T-helper 22 cell (primary cell): ENCODE measurements around the gene WNK2.

Experiments
- DNase-seq: peaks from one replicate; pipeline ENCODE4 v3.0.0-alpha.2; 2020; ENCODE audit warnings: low read depth

Gene WNK2

DNA sequence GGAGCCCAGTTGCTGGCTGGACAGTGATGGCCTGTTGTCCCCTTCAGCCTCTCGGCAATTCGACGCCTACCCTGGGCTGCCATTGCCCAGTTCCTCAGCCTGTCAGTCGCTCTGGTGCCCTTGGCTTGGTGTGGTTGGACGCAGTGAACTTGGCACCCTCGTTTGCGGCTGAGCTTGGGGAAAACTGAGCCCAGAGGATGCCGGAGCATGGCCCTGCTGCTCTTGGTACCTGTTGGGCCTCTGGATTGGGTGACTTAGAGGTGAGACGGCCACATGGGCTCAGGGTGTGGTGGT is 16.5 kb downstream of the WNK2 start:
- DNase-seq: no peak

DNA sequence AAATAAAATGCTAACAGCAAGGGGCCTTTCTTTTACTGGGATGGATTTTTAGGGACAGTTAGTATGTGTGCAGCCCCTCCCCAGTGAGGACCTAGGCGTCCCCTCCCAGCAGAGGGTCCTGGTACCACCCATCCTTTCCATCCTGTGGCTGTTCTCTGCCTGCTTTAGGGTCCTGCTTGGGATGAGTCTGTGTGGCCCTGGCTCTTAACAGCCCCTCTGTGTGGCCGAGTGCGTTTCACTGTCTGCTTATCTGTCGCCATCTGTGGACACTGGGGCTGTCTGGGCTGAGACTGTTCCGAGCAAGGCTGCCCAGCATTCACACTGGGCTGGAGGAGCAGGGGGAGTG is 17.0 kb downstream of the WNK2 start:
- no peak for DNase-seq

DNA sequence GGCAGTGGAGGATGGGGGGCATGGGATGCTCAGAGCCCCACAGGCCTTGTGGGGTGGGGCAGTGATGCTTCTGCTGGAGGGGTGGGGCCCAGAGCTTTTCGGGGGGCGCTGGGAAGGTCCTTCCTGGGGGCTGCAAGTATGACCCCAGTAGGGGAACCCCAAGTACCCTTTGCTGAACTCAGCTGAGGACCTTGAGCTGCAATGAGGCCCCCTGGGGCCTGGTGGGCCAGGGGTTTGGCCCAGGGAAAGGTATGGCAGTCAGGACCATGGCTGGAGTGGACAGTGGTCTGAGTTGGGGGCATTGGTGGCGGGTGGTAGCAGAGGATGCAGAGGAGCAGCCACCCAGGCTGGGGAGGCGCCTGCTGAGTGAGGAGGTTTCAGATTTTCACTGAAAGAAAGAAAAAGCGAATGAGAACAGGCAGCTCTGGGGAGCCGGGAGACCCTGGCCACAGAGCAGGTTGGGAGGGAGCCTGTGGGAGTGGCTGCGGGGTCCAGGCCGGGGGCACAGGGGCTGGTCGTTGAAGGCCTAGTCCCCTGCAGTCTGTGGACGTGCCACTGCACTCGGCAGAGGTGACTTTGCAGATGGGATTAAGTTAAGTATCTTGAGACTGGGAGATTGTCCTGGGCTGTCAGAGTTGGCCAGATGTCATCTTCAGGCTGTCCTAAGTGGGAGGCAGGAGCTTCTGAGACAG is 19.2 kb downstream of the WNK2 start:
- DNase-seq: no peak

DNA sequence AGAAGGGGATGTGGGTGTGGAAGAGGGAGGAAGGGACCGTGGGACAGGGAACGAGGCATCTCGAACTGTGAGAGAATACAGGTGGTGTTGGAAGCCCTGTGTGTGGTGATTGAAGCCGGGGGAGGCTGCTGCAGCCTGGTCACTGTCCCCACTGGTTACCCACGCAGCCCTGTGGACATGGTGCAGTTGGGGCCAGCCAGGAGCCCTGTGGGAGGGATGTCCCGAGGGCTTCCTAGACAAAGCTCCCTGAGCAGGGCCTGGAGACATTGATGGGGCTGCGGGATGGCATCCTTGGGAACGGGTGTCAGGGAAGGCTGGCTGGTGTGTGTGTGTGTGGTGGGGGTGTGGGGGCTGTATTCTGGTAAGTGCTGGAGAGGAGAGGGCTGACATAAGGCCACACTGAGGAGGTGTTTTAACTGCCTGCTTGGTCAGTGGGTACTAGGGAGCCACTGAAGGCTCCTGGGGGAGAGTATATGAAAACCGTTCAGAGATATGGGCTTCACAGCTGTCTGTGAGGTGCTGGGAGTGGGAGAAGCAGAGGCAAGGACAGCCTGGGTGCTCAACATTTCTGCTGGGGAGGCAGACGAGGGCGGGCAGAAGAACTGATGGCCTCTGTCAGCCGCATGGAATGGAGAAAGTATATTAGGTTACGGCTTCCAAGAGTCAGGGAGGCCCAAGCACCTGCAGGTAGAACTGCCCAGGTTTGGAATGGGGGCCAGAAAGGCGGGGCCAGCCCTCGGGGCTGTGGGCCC is 20.0 kb downstream of the WNK2 start:
- DNase-seq: no peak

DNA sequence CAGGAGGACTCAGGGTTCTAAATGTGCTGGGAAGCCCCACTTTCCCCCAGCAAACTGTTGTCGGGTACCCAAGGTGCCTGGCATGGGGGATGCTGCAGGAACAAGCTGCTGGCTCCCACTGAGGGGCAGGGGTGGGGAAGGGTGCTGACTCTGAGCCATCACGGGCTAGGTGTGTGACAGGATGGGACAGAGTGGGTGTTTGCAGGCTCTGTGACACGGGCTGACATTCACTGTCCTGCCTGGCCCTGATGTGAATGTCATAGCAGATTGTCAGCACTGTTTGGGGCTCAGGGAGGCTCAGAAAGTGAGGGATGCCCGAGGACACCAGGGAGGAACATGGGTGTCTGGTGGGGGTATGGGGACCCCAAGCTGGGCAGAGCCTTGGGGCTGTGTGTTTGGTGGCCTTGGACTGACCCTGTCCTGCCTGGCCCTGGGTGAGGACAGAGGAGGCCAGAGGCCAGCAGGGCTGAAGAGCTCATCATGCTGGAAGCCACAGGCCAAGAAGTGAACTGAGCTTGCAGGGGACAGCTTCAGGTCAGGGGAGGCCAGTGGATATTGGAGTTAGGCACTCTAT is 20.6 kb downstream of the WNK2 start:
- no peak for DNase-seq

DNA sequence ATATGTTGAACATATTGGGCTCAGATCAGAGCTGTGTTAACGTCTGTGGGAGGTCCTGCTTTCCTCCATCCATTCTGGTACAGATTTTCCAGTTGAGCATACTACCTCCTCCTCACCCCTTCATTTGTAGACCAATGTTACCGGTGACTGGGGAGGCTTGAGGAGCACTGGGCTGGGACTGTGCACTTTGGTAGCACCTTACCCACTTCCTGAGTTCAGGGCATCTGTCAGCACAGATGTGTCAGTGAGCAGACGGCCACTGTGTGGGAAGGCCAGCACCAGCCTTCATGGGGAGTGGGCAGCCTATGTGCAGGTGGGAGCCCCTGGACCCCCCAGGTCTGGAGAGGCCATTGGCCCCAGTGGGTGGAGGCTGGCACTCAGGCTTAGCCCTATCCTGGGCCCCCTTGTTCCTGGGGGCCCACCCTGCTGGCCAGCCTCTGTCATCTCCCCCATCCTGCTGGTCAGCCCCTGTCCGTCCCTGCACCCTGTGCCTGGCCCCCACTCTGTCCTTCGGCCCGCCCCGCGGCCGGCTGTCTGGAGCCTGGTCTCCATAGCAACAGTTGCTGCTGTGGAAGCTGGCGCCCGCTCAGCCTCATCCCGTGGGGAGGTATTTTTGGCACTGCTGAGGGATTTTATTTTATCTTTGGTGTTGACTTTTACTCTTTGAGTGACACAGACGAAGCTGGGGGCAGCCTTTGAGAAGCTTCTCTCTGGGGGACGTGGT is 21.3 kb downstream of the WNK2 start:
- DNase-seq: no peak

DNA sequence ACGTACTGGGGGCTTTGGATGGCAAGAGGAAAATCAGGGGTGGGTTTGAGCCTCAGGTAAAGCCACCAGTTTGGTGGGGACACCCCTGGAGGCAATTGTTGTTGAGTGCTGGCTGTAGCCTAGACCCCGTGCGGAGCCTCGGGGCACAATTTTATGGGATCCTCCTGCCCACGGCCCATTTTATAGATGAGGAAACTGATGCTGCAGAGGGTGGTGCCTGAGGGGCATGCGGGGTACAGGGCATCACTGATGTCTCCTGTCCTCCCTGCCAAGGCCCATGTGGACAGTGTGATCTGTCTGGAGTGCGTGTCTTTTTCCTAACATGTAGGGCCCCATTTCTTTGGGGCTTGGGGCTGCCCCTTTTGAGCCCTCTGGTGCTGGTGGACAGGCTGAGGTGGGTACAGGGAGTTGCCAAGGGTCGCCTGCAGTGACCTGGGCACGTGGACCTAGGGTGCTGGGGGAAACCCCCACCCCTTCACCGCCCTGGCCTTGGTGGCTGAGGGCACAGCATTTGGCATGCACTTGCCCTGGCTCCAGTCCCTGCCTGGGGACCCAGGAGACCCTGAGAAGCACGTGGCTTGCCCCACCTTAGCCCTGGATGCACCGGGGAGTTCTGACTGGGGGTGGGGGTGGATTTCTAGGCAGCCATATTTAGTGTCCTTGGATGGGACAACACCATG is 22.1 kb downstream of the WNK2 start:
- DNase-seq: no peak

DNA sequence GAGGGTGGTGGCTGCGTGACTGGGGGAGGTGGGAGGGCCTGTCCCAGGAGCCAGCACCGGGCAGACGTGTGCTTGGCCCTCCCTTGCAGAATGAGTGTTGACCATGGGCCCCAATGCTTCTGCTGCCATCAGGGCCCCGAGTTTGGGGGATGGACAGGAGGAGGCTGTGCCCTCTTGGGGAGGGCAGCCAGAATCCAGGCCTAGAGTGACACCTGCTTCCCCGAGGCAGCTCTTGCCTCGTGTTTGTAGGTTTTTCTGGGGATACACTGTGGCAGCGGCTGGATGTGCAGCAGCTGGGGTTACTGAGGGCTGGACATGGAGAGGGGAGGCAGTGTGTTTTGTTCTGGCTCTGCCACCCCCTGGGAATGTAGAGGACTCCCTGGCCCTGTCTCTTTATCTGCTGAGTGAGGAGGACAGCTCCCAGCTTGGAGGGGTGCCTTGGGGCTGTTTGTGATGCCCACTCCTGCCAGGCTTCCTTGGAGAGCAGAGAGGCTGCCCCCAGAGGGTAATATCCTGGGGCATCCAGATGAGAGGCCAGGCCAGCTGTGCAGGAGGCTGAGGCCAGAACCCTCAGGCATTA is 22.7 kb downstream of the WNK2 start:
- no peak for DNase-seq

DNA sequence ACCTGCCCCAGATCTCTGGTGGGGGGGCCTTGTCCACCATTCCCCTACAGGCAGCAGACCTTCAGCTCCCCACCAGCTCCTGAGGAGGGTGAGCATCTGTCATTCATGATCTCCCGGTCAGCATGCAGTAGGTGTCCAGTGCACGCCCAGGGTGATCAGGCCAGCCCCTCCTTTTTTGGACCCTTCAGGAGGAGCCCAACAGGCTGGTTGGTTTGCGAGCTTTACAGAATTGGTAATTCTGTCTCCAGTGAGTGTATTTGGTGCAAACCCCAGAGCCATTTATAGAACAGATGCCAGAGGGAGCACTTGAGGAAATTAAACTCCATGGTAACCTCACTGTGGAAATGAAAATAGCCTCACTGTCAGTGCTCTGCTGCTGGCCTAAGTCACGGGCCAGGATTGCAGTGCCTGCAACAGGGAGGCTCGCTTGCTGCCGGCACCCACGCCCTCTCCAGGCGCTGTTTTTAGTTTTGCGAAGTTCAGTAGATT is 23.4 kb downstream of the WNK2 start:
- no peak for DNase-seq

DNA sequence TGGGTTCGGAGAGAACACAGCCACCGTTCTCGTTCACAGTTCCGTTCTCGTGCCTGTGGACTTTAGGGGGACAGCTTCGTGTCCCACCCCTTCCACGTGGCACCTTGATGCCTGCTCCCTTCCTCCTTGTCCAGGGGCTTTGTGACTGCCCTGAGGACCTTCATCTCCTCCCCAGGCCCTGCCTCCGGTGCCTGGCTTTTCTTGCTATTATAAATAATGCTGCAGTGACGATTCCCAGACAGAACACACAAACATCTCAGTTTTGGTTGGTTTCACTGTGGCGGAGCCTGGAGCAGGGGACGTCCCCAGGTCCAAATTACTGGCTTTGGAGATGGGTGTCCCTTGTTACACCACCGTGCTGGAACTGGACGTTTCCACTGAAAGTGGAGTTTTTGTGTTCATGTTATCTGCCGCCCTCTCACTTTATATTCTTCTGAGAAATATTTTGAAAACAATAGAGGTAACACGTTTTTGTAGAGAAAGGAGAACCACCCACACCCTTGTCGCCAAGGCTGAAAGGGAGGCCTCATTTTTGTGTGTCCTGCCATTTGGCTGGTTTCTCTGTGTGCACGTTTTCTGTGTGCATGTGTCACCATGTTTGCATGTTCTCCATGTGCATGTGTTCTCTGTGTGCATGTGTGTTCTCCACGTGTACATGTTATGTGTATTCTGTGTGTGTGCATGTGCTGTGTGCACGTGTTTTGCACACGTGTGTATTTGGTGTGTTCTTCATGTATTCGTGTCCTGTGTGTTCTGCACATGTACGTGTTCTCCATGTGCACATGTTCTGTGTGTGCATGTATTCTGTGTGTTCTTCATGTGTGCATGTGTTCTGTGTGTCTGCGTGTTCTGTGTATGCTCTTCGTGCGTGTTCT is 24.2 kb downstream of the WNK2 start:
- DNase-seq: no peak

DNA sequence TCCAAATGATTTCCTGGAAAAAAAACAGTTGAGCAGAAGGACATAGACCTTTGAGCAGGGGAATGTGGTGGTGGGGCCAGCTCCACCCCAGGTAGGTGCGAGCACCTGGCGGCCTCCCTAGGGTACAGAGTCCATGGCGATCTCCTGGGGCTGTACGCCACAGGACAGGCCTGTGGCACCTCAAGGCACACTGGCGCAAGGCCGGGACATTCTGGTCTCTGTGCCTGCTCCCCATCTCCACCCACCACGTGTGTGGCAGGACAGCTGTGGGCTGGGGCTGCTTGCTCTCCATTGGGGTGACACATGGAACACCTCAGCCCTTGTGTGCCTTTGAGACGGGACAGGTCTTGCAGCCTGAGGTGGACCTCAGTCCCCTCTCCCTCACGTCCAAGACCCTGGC is 25.2 kb downstream of the WNK2 start:
- no peak for DNase-seq

DNA sequence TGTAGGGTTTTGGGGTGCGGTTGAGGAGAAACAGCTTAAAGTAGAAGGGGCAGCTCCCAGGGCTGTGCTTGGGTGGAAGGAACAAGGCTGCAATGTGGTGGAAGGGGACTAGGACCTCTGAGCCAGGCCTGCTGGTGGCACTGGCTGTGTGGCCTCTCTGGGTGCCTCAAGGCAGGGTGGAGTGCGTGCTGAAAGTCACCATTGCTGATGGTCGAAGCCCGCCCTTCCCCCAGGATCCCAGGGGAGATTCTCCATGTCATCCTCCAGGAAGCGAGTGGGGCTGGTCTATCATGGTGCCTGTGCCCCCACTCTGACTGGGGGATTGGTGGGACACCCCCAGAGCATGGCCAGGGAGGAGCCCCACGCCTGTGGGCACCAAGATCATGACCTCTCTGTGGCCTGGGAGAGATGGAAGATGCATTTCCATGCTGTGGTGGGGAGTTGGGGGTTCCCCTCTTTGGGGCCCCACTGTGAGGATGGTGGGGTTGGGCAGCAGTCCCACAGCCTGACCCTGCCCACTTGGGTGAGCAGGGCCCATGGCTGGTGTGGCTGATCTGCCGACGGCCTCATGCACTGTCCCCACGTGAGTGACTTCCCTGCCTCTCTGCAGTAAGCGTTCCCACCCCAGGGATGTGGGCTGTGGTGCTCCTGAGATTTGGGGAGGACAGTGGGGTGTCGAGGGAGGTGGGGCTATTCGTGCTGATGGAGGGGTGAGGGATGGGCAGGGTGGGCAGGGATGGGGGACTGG is 25.8 kb downstream of the WNK2 start:
- DNase-seq: no peak

DNA sequence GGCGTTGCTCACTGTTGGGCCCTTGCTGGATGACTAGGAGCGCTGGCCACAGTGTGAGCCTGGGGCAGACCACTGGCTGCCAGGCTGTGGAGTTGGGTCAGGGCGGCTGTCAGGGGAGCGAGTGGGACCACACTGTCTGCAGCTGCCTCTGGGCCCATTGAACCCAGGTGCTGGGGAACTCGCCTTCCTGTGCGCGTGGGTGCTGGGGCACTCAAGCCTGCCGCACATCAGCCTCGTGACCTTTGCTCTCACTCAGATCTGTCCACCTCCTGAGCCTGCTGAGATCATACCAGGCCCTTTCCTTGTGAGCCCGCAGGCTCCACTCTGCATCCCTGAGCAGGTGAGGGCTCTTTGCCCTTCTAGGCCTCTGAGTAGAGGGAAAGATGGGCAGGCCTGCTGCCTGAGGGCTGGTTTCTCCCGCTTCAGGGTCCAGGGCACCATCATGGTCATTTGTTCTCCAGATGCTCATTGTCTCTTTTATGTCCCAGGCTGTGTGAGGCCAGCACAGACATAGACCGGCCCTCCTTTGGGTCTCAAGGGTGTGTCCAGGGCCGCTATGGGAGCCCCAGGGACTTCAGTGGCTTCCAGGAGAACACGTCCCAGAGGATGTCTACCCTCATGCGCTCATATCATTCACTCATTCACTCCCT is 26.5 kb downstream of the WNK2 start:
- no peak for DNase-seq

DNA sequence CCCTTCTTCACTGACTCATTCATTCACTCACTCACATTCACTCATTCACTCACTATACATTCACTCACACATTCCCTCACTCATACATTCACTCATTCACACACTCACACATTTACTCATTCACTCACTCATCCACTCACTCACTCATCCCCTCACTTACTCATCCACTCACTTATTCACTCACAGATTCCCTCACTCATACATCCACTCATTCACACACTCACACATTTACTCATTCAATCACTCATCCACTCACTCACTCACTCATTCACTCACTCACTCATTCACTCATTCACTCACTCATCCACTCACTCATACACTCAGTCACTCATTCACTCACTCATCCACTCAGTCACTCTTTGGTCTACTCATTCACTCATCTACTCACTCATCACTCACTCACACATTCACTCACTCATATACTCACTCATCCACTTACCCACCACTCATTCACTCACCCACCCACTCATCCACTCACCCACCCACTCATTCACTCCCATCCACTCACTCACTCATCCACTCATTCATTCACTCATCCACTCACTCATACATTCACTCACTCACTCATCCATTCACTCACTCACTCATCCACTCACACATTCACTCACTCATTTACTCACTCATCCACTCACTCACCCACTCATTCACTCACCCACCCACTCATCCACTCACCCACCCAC is 27.2 kb downstream of the WNK2 start:
- DNase-seq: no peak

DNA sequence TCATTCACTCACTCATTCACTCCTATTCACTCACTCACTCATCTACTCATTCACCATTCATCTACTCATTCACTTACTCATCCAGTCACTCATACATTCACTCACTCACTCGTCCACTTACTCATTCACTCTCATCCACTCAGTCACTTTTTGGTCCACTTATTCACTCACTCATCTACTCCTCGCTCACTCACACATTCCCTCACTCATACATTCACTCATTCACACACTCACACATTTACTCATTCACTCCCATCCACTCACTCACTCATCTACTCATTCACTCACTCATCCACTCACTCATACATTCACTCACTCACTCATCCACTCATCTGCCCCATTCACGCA is 27.7 kb downstream of the WNK2 start:
- DNase-seq: no peak

DNA sequence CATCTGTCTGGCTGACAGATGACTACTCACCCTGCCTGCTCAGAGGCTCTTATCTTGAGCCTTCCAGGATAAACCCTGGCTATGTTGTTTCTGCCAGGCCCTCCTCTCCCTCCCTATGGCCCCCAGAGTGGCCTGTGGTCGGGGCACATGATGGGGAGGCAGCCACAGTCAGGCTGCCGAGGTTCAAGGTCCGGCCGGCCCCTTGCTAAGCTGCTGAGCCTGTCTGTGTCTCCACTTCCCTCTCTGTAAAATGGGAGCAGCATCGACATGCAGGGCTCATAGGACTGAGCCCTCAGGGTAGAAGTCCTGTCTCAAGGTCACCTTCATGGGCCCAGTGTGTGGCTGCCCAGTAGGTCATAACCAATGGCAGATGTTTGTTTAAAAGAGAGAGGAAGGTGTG is 28.5 kb downstream of the WNK2 start:
- no peak for DNase-seq

DNA sequence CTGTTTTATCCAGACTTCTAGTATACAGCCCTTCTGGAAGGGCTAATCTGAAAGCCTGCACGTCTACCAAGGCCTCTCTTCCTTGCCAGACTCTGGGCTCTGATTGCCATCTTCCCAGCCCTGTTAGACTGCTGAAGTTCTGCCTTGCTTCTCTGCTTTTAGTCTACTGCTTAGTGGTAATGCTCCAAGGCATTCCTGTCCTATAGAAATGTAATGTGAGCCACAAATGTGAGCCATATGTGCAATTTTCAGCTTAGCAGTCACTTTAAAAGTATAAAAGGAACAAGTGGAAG is 32.1 kb downstream of the WNK2 start:
- no peak for DNase-seq

DNA sequence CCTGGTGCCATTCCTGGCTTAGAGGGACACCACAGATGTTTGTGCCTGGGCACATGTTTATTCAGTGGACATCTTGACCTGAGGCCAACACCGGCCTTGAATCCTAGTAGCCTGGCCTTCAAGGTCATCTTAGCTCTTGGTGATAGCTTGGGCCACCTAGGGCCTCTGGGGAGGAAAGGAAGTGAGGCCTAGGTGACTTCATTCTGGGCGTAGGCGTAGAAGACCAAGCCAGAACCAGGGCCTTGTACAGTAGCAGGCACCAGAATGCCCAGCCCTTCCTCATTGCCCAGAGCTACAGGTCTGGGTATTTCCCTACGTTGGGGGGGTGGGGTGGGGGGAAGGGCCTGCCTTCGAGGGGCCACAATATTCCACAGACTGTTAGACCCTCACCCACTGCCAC is 33.8 kb downstream of the WNK2 start:
- no peak for DNase-seq

DNA sequence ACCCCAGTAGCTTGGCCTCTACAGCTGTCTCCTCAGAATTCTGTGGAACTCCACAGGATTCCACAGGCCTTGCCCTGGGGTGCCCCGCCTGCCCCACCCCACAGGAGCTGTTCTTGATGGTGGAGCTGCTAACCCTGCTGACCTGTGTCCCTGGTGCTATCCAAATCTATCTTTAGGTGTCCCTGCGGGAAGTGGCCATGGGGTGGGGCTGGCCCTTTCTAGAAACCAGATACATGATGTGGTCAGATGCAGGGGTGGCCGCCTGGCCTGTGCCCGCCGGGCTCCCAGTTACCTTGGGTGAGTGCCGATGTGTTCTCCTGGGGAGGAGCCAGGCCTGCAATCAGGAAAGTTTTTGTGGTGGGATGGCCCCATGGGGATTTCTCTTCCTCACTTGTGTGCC is 34.2 kb downstream of the WNK2 start:
- no peak for DNase-seq
